NCI-H69 (cell line): ENCODE data around the gene TRAF2.

Source experiments
- DNase-seq: peaks from one replicate; lab custom pipeline; 2025; lab: John Stamatoyannopoulos, UW

TRAF2 gene

DNA sequence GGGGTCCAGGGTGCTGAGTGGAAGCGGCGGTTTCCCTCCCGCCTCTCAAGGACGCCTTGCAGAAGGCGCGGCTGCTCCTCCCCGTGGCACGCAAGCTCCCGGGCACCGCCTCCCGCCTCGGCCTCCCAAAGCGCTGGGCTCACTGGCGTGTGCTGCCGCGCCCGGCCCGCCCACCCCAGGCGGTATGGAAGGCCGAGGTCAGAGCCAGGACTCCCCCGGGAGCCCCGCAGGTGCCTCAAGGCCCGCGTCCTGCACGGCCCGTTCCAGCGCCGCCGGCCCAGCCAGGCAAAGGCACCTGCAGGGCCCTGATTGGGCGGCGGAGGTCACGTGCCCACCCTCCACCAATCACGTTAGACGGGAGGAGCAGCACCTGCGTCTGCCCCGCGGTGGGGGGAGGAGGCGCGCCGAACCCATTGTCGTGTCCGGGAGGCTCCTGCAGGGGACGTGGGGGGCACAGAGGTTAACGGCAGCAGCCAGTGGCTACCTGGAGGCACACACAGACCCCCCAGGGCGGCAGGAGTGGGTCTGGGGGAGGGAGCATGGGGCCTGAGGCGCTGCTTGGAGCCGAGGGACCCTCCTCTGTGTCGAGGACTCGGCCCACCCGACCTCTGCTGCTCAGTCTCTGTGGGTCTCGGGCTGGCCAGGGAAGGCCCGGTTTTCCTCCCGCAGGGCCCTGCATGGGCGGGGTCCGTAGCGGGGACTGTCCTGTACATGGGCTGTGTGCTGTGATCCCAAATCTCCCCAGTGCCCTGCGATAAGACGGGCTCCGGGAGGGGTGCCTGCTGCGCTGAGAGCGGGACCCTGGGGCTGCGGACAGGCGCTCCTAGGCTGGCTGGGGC lies 63.7 kb downstream of the TRAF2 start:
- peak; percentile 98 for DNase-seq

- no peak for DNase-seq
Observed at GRCh38 chr9:136950656-136951276, 64.5 kb downstream of the TRAF2 start.

- peak; percentile 37 for DNase-seq
Observed at GRCh38 chr9:136951541-136952320, 65.4 kb downstream of the TRAF2 start, which contains the start of gene LCN12. Gene LCN12, plus strand, starts transcription at chr9:136952273. Its CDS starts 55 bp downstream, at chr9:136952328.

- no peak for DNase-seq
Observed at GRCh38 chr9:136952321-136952850, 66.1 kb downstream of the TRAF2 start.

GRCh38 chr9:136952876-136953770 lies 66.8 kb downstream of the TRAF2 start:
- DNase-seq: no peak

DNA sequence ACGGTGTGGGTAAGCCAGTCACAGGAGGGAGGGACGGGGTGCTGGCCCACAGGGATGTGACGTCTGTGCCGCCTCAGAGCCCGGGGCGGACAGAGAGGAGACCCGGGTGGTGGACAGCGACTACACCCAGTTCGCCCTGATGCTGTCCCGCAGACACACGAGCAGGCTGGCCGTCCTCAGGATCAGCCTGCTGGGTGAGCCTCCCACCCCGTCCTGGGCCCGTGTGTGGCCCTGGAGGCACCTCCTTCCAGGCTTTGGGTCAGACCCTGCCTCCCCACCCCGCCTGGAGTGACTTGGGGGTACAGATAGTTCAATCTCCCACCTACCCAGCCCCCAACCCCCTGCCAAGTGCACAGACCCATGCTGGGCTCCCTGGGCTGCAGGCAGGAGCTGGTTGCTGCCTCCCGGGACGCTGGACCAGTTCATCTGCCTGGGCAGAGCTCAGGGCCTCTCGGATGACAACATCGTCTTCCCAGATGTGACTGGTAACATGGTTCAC lies 67.5 kb downstream of the TRAF2 start:
- DNase-seq: no peak

DNA sequence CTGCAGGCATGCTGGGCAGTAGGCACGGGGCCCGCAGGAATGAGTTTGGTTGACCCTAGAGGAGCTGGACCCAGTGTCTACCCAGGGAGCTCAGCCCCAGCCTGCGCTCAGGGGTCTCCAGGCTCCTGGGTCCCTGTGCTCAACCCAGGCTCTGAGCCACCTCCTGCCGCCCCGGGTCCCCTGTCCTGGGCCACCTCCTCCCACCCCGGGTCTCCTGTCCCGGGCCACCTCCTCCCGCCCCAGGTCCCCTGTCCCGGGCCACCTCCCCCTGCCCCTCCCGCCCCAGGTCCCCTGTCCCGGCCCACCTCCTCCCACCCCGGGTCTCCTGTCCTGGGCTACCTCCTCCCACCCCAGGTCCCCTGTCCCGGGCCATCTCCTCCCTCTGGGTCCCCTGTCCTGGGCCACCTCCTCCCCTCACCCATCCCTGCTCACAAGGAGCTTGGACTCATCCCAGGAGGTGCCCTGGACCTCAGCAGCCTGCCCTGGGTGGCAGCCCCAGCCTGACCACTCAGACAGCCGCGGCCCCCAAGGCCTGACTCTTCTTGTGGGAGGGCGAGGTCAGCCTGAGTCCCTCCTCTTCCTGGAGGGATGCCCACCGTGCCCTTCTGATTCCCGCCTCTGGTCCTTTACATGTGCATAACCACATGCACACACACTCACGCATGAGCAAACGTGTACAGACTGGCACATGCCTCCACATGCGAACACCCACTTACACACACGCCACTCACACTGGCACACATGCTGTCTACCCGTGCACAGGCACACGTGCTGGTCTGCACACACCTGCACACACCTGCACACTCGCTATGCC lies 68.2 kb downstream of the TRAF2 start:
- DNase-seq: no peak

GRCh38 chr9:136955202-136955942 lies 69.1 kb downstream of the TRAF2 start:
- DNase-seq: no peak

GRCh38 chr9:136955943-136956335 lies 69.6 kb downstream of the TRAF2 start:
- no peak for DNase-seq

- no peak for DNase-seq
Observed at GRCh38 chr9:136956604-136957003, 70.3 kb downstream of the TRAF2 start.

GRCh38 chr9:136957461-136957860 lies 71.1 kb downstream of the TRAF2 start:
- DNase-seq: no peak

GRCh38 chr9:136957901-136958300 lies 71.6 kb downstream of the TRAF2 start:
- no peak for DNase-seq

DNA sequence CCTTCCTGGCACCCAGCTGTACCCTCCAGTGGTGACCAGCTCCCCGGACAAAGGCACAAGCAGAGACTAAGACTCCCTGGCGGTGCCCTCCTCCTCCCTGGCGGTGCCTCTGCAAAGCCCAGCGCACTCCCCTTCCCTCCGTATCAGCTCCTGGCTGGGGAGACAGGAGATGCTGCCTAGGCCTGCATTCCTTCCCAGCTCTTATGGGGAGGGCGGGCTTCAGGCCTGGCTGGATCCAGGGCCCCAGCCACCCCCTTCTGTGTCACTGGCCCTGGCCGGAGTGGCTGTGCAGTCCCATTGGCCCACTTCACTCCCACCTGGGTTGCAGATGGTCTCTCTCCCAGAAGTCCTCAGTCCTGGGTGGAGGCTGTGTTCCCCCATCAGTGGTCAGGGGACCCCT lies 72.2 kb downstream of the TRAF2 start:
- DNase-seq: no peak

DNA sequence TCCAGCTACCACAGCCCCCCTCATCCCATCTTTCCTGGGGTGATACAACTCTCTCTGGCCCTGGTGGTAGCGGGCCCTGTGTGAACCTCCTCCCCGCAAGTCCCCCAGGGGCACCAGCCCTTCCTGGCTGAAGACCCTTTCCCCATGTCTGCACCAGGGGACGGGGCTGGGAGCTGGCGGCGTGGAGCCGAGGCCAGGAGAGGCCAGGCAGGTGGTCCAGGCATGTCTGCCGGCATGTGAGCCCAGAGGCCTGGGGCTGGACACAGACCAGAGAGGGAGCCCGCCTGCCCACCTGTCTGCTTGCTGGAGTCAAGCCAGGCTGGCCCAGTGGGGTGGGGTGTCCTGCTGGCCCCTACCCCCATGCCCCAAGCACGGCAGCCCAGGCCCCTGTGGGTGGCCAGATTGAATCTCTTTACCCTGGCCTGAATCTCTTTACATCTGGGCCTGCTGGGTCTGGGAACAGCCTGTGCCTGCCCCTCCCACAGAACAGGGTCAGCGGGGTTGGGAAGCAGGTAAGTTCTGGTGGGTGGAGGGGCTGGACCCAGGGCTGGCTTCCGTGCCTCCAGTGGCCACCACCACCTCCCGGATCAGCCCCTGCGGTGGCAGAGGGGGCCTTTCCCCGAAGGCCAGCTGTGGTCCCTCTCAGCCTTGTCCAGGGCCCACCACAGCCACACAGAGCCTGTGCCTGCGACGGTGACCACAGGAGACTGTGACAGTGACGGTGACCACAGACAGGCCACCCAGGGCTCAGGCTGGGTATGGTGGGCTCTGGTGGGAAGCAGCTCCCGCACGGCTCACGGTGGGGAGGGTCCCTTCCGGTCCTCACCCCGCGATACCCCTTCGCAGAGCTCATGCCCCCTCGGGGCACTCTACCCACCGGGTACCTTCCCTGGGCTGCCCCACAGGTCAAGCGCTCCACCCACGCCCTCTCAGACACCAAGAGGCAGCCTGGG lies 72.9 kb downstream of the TRAF2 start:
- no peak for DNase-seq

DNA sequence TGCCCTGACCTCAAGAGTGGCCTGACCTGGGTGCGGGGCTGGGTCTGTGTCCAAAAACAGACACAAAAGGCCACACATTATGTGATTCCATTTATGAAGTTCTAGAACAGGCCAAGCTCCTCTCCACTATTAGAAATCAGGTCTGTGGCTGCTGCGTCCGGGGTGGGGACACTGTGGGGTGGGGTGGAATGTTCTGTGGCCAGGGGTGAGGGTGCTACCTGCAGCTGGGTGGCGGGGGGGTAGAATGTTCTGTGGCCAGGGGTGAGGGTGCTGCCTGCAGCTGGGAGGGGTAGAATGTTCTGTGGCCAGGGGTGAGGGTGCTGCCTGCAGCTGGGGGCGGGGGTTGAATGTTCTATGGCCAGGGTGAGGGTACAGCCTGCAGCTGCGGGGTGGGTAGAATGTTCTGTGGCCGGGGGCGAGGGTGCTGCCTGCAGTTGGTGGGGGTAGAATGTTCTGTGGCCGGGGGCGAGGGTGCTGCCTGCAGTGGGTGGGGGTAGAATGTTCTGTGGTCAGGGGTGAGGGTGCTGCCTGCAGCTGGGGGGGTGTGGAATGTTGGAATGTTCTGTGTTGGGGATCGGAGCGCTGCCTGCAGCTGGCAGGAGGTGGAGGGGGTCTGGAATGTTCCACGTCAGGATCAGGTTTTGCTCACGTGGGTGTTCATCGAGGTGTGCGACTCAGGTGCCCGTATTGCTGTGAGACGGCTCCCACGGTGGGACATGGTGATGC lies 74.1 kb downstream of the TRAF2 start:
- DNase-seq: no peak

- DNase-seq: no peak
Observed at GRCh38 chr9:136960938-136961275, 74.6 kb downstream of the TRAF2 start.

- DNase-seq: no peak
Observed at GRCh38 chr9:136961279-136962065, 75.2 kb downstream of the TRAF2 start.
